Activated B cell treated with CpG ODN at 0.5 μM for 24 hours (primary cell): ENCODE data around the gene PAGE2B. TPM values are rescaled to one million over a fixed set of nuclear protein-coding genes. Genes with fewer than 3 reads are reported as not detected.

Experiments used
- ATAC-seq: fragments of 200-7000 bp; cut with Tn5 transposase; one replicate; pipeline ENCODE4 v1.10.0; 2021; ENCODE audit warnings: low read depth, mild to moderate bottlenecking, moderate library complexity
- CTCF ChIA-PET: fragments of 350-600 bp; sonication (Branson Sonifier 250); formaldehyde crosslinking; loops from one replicate; lab custom pipeline; 2021; ENCODE audit warnings: antibody characterized with exemption; lab: Charles Lee
- POLR2A ChIA-PET: fragments of 350-600 bp; sonication (Branson Sonifier 250); formaldehyde crosslinking; loops from one replicate; lab custom pipeline; 2021; ENCODE audit warnings: antibody characterized with exemption; lab: Charles Lee
- DNase-seq: peaks from one replicate; pipeline ENCODE4 v3.0.0; 2022
- H3K27ac Mint-ChIP-seq: one replicate; pipeline ENCODE4 v1.8.0; 2020; ENCODE audit warnings: mixed read lengths
- H3K27me3 Mint-ChIP-seq: one replicate; pipeline ENCODE4 v1.8.0; 2021; ENCODE audit warnings: mixed read lengths
- H3K36me3 Mint-ChIP-seq: one replicate; pipeline ENCODE4 v1.8.0; 2021; ENCODE audit warnings: low read depth, mixed read lengths
- H3K4me1 Mint-ChIP-seq: one replicate; pipeline ENCODE4 v1.8.0; 2021; ENCODE audit warnings: mixed read lengths
- H3K4me3 Mint-ChIP-seq: one replicate; pipeline ENCODE4 v1.8.0; 2020; ENCODE audit warnings: mild to moderate bottlenecking, mixed read lengths
- H3K9me3 Mint-ChIP-seq: one replicate; pipeline ENCODE4 v1.8.0; 2020; ENCODE audit warnings: mixed read lengths
- intact Hi-C: fragments of 100-400 bp; cut with micrococcal nuclease; formaldehyde crosslinking; loops from one replicate; pipeline ENCODE4 v1.15.1; 2024
- total RNA-seq: library from RNA; stranded (reverse); gene quantifications from 2 replicates; pipeline ENCODE4 v1.2.3, GENCODE V29; 2022
- TF ChIP-seq, protein P1 (sequence below): fragments of 200-600 bp; IDR thresholded peaks from one replicate; pipeline ENCODE4 v1.8.0; 2022; ENCODE audit warnings: antibody characterized with exemption, mild to moderate bottlenecking

Gene PAGE2B
- total RNA-seq, 1 donor from 2014 or later = not detected

DNA sequence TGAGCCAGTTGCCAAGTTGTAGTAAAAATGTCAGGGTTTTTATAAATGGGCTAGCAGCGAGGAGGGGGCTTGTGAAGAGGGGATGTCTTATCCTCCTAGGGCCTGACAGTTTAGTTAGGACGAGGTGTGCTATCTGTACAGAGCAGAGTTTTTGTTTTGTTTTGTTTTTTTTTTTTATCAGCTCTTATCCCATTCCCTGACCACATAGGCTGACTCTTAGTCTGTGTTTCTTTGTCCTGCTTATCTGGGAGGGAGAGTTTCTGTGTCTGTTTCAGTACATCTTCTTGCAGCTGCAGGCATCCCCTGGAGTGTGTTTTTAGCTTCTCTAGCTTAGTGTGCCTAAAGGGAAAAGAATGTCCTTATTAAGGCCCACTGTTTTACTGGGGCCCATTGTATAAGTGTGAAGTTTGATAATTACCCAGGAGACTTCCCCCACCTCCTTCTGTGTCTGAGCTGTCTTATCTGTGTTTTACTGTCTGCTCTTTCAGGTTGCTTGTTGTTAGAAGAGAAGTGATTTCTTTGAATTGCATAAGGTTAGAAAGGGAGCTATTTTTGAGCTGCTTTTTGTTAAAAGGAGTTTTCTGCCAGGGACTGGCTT, 46.0 kb downstream of the PAGE2B start:
- ChIA-PET CTCF (interaction anchor here (0.6 kb wide), 1 partner anchor 230 kb away, joined by 3 read pairs; no protein-coding TSS in a partner anchor), POLR2A (no interaction called here)
- Mint-ChIP-seq H3K4me1 (no peaks in the 10 kb centered on the region), H3K4me3 (no peak overlapping the region), H3K36me3 (no peaks in the 10 kb centered on the region), H3K27ac (no peak overlapping the region), H3K27me3 (peaks cover 3% of the 10 kb centered on the region), H3K9me3 (no peaks in the 10 kb centered on the region)
- no peak for DNase-seq
- intact Hi-C loops = no loop called here
- TF ChIP-seq, protein P1, sequence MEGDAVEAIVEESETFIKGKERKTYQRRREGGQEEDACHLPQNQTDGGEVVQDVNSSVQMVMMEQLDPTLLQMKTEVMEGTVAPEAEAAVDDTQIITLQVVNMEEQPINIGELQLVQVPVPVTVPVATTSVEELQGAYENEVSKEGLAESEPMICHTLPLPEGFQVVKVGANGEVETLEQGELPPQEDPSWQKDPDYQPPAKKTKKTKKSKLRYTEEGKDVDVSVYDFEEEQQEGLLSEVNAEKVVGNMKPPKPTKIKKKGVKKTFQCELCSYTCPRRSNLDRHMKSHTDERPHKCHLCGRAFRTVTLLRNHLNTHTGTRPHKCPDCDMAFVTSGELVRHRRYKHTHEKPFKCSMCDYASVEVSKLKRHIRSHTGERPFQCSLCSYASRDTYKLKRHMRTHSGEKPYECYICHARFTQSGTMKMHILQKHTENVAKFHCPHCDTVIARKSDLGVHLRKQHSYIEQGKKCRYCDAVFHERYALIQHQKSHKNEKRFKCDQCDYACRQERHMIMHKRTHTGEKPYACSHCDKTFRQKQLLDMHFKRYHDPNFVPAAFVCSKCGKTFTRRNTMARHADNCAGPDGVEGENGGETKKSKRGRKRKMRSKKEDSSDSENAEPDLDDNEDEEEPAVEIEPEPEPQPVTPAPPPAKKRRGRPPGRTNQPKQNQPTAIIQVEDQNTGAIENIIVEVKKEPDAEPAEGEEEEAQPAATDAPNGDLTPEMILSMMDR = no peak
- no peak for ATAC-seq

DNA sequence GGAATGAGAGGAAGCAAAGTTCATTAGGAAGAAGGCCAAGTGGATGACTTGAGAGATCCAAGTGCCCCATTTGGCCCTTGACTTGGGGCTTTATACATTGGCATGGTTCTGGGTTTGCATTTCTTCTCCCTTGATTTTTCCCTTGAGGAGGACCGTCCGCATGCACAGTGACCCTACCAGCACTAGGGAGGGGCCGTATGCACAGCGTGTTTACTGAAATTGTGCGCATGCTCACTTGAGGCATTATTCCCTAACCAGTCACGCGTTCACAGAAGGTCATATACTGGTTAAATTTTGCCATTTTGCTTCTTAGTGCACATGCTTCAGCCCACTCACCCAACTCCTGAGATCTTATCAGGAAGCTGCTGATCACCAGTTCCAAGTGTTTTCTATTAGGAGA, 49.1 kb downstream of the PAGE2B start:
- intact Hi-C loops = no loop called here

DNA sequence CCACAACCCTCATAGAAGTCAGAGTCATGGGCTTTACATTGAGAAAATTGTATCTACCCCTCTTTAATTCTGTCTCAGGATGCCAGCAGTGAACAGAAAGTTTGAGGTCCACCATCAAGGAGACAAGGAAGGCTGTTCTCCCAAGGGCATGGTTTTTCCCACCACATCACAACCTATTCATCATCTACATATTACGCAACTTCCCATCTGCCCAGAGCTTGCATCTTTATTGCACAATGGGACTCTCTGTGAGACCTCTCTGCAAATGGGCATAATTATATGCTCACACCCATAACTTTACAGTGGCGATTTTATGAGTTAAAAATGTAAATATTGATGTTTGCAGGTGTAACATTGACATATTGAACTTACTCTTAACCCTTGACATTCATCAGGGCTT, 52.9 kb downstream of the PAGE2B start:
- DNase-seq = no peak
- intact Hi-C loops = no loop called here
- peaks cover 6% of the 10 kb centered on the region for H3K27me3 Mint-ChIP-seq

More for the DNA sequence above, 49.1 kb downstream of the PAGE2B start:
- ATAC-seq (no peak), DNase-seq (no peak)
- Mint-ChIP-seq H3K27me3 (peaks cover 6% of the 10 kb centered on the region), H3K36me3 (no peaks in the 10 kb centered on the region), H3K9me3 (no peaks in the 10 kb centered on the region), H3K4me1 (no peaks in the 10 kb centered on the region), H3K4me3 (no peak overlapping the region), H3K27ac (no peak overlapping the region)
- CTCF ChIA-PET = no interaction called here
- TF ChIP-seq, protein P1 = no peak
- POLR2A ChIA-PET = no interaction called here

More for the DNA sequence above, 52.9 kb downstream of the PAGE2B start:
- POLR2A ChIA-PET = no interaction called here
- Mint-ChIP-seq H3K4me1 (no peaks in the 10 kb centered on the region), H3K27ac (no peak overlapping the region), H3K36me3 (no peaks in the 10 kb centered on the region), H3K9me3 (no peaks in the 10 kb centered on the region), H3K4me3 (no peak overlapping the region)
- TF ChIP-seq, protein P1 = no peak
- ATAC-seq = no peak
- CTCF ChIA-PET = no interaction called here

Other genes with a start within 250 kb of the PAGE2B start
- gene TRO, start 154.2 kb upstream of the PAGE2B start, total RNA-seq = 2.6 TPM in 2 replicates
- 0.71 and 0.73 TPM in 2 replicates for gene PFKFB1, start 80.8 kb upstream of the PAGE2B start, total RNA-seq
- gene APEX2, start 74.7 kb upstream of the PAGE2B start, total RNA-seq = 19.6 and 22.2 TPM in 2 replicates
- 0.39 and 0.82 TPM in 2 replicates for gene ALAS2, start 44.1 kb upstream of the PAGE2B start, total RNA-seq
- gene PAGE2, start 14.0 kb downstream of the PAGE2B start, total RNA-seq = not detected in 2 replicates
- 0.67 and 1.8 TPM in 2 replicates for gene PAGE5, start 145.3 kb downstream of the PAGE2B start, total RNA-seq
- not detected in 2 replicates for gene PAGE3, start 189.9 kb downstream of the PAGE2B start, total RNA-seq